HCT116 (cell line): ENCODE measurements around the gene SNTG2. TPM values are rescaled to one million over a fixed set of nuclear protein-coding genes. Genes with fewer than 3 reads are reported as not detected.

ENCODE experiments used
- ATAC-seq: fragments of 200-7000 bp; cut with Tn5 transposase; 2 replicates; pipeline ENCODE4 v1.9.1; 2020; ENCODE audit warnings: mild to moderate bottlenecking, moderate library complexity
- BruUV-seq: library from RNA; stranded (reverse); fragments of 400-500 nt; replicated peaks from 2 replicates; lab custom pipeline; 2021; lab: Mats Ljungman, UMichigan
- CTCF ChIA-PET: fragments of 300-600 bp; sonication (Branson Sonifier 250); formaldehyde crosslinking; loops from one replicate; lab custom pipeline; 2021; ENCODE audit warnings: antibody characterized with exemption; lab: Charles Lee
- POLR2A ChIA-PET: fragments of 300-600, 350-600 bp; sonication (Branson Sonifier 250); formaldehyde crosslinking; loops from one replicate; lab custom pipeline; 2021; ENCODE audit warnings: antibody characterized with exemption; lab: Charles Lee
- RAD21 ChIA-PET, 2 experiments: fragments of 300-600 bp; sonication (Branson Sonifier 250); formaldehyde crosslinking; loops; one replicate each; lab custom pipeline; 2023; ENCODE audit warnings: low total read pairs in 2 of 2; ENCODE audit not compliant: uncharacterized antibody in 2 of 2, unreplicated experiment in 2 of 2, low non-redundant PET in 1 of 2; lab: Charles Lee
- DNase-seq: peaks from one replicate; pipeline ENCODE4 v3.0.0-alpha.2; 2010; ENCODE audit warnings: low read depth, low spot score
- H2AFZ ChIP-seq: fragments of 200-600 bp; shearing (Covaris generic), sonication (generic); 2 replicates; pipeline ENCODE4 v1.6.1; 2017; ENCODE audit warnings: low read depth, mixed run types, mixed read lengths, antibody characterized with exemption, low read length; ENCODE audit not compliant: poor library complexity, severe bottlenecking
- H3K27ac ChIP-seq: 2 replicates; pipeline ENCODE4 v1.5.1; 2012; ENCODE audit warnings: low read depth, low read length
- H3K27me3 ChIP-seq: fragments of 200-600 bp; sonication (generic); 2 replicates; pipeline ENCODE4 v1.6.1; 2016; ENCODE audit warnings: mixed run types, low read length, mixed read lengths; ENCODE audit not compliant: insufficient read depth
- H3K36me3 ChIP-seq, 2 experiments: fragments of 200-500 bp in 1 of 2; fragments of 200-600 bp in 1 of 2; sonication (Bioruptor generic) in 1 of 2; sonication (generic) in 1 of 2; 2 replicates each; pipeline versions ENCODE4 v1.5.1 to v1.6.1; 2014 to 2016; ENCODE audit warnings: low read length in 2 of 2, inconsistent platforms in 1 of 2, mixed read lengths in 1 of 2, mixed run types in 1 of 2; ENCODE audit not compliant: insufficient read depth in 2 of 2, control insufficient read depth in 1 of 2
- H3K4me1 ChIP-seq, 2 experiments: fragments of 200-600 bp in 1 of 2; sonication (generic) in 1 of 2; 2 replicates each; pipeline versions ENCODE4 v1.5.1 to v1.6.1; 2012 to 2017; ENCODE audit warnings: low read length in 2 of 2, inconsistent platforms in 1 of 2, mild to moderate bottlenecking in 1 of 2, mixed read lengths in 1 of 2, mixed run types in 1 of 2, moderate library complexity in 1 of 2; ENCODE audit not compliant: insufficient read depth in 2 of 2, control insufficient read depth in 1 of 2
- H3K4me2 ChIP-seq: fragments of 200-600 bp; sonication (generic); 2 replicates; pipeline ENCODE4 v1.6.1; 2017; ENCODE audit warnings: mixed run types, low read length, mixed read lengths
- H3K4me3 ChIP-seq, 2 experiments: fragments of 200-600 bp in 1 of 2; sonication (generic) in 1 of 2; replicated peaks in 1 of 2; 2 replicates each; pipeline ENCODE4 v1.5.1; 2011 to 2016; ENCODE audit warnings: low read length in 2 of 2, control low read depth in 1 of 2, low read depth in 1 of 2, mild to moderate bottlenecking in 1 of 2, mixed read lengths in 1 of 2, mixed run types in 1 of 2
- H3K79me2 ChIP-seq: fragments of 200-600 bp; sonication (generic); 2 replicates; pipeline ENCODE4 v1.6.1; 2017; ENCODE audit warnings: mild to moderate bottlenecking, mixed run types, low read length, moderate library complexity, mixed read lengths; ENCODE audit not compliant: insufficient read depth
- H3K9ac ChIP-seq: fragments of 200-600 bp; sonication (generic); 2 replicates; pipeline ENCODE4 v1.6.1; 2016; ENCODE audit warnings: low read length, mixed read lengths
- H3K9me2 ChIP-seq: fragments of 200-600 bp; sonication (generic), shearing (Covaris generic); 2 replicates; pipeline ENCODE4 v1.6.1; 2017; ENCODE audit warnings: mixed run types, mild to moderate bottlenecking, moderate library complexity; ENCODE audit not compliant: insufficient read depth
- H3K9me3 ChIP-seq, 2 experiments: fragments of 200-500 bp in 1 of 2; fragments of 200-600 bp in 1 of 2; sonication (Bioruptor generic) in 1 of 2; sonication (generic) in 1 of 2; 2 replicates each; pipeline ENCODE4 v1.6.1; 2014 to 2017; ENCODE audit warnings: low read length in 2 of 2, mixed read lengths in 2 of 2, inconsistent platforms in 1 of 2, low read depth in 1 of 2, mild to moderate bottlenecking in 1 of 2, mixed run types in 1 of 2, moderate library complexity in 1 of 2; ENCODE audit not compliant: control insufficient read depth in 1 of 2, insufficient read depth in 1 of 2
- H4K20me1 ChIP-seq: fragments of 200-600 bp; sonication (generic), shearing (Covaris generic); 2 replicates; pipeline ENCODE4 v1.6.1; 2017; ENCODE audit warnings: mixed run types, mild to moderate bottlenecking, moderate library complexity; ENCODE audit not compliant: insufficient read depth
- CEBPB ChIP-seq: IDR thresholded peaks from 2 replicates; pipeline ENCODE4 v1.6.1; 2012; ENCODE audit warnings: low read depth
- EGR1 ChIP-seq: IDR thresholded peaks from 2 replicates; pipeline ENCODE4 v1.6.1; 2012; ENCODE audit warnings: low read depth
- ELF1 ChIP-seq: IDR thresholded peaks from 2 replicates; pipeline ENCODE4 v1.6.1; 2012; ENCODE audit warnings: low read depth, borderline replicate concordance
- EZH2phosphoT487 ChIP-seq: fragments of 200-600 bp; IDR thresholded peaks from 2 replicates; pipeline ENCODE4 v1.6.1; 2018; ENCODE audit warnings: antibody characterized with exemption, borderline replicate concordance
- FOSL1 ChIP-seq: IDR thresholded peaks from 2 replicates; pipeline ENCODE4 v1.6.1; 2012; ENCODE audit warnings: low read depth
- JUND ChIP-seq: IDR thresholded peaks from 2 replicates; pipeline ENCODE4 v1.6.1; 2012
- POLR2A ChIP-seq: IDR thresholded peaks from 2 replicates; pipeline ENCODE4 v1.7.0; 2011; ENCODE audit warnings: borderline replicate concordance; ENCODE audit not compliant: insufficient read depth, insufficient read length; ENCODE audit errors: extremely low read depth
- POLR2AphosphoS5 ChIP-seq: IDR thresholded peaks from 2 replicates; pipeline ENCODE4 v1.6.1; 2011; ENCODE audit warnings: mild to moderate bottlenecking, low read depth, low read length, moderate library complexity
- RAD21 ChIP-seq: IDR thresholded peaks from 2 replicates; pipeline ENCODE4 v1.6.1; 2012; ENCODE audit warnings: low read depth, mild to moderate bottlenecking
- SIN3A ChIP-seq: IDR thresholded peaks from 2 replicates; pipeline ENCODE4 v1.6.1; 2012; ENCODE audit warnings: low read depth
- SP1 ChIP-seq: IDR thresholded peaks from 2 replicates; pipeline ENCODE4 v1.6.1; 2012; ENCODE audit warnings: low read depth
- SRF ChIP-seq: IDR thresholded peaks from 2 replicates; pipeline ENCODE4 v1.6.1; 2012; ENCODE audit warnings: low read depth
- YY1 ChIP-seq: IDR thresholded peaks from 2 replicates; pipeline ENCODE4 v1.6.1; 2011; ENCODE audit warnings: low read length, low read depth, moderate library complexity, mild to moderate bottlenecking; ENCODE audit not compliant: insufficient replicate concordance; ENCODE audit errors: extremely low read depth
- ZFX ChIP-seq: fragments of 450-650 bp; IDR thresholded peaks from 2 replicates; pipeline ENCODE4 v1.6.1; 2017
- ZNF274 ChIP-seq: fragments of 200-500 bp; sonication (Bioruptor generic); IDR thresholded peaks from 2 replicates; pipeline ENCODE4 v1.6.1; 2014; ENCODE audit warnings: mild to moderate bottlenecking, low read depth, low read length, inconsistent platforms
- intact Hi-C: fragments of 100-400 bp; cut with micrococcal nuclease; formaldehyde crosslinking; loops from 2 replicates; pipeline ENCODE4 v1.10.0; 2022
- total RNA-seq: library from RNA; stranded (reverse); gene quantifications from one replicate; pipeline ENCODE4 v1.2.1, GENCODE V29; 2021; ENCODE audit not compliant: unreplicated experiment
- TF ChIP-seq, protein P1 (sequence below): IDR thresholded peaks from 2 replicates; pipeline ENCODE4 v1.6.1; 2012
- TF ChIP-seq, protein P2 (sequence below): IDR thresholded peaks from 2 replicates; pipeline ENCODE4 v1.6.1; 2011; ENCODE audit warnings: mild to moderate bottlenecking, low read length, moderate library complexity; ENCODE audit not compliant: insufficient replicate concordance; ENCODE audit errors: extremely low read depth
- TF ChIP-seq, protein P3 (sequence below), 3 experiments: fragments of 200-600 bp in 1 of 3; sonication (generic) in 1 of 3; IDR thresholded peaks in 2 of 3; conservative IDR thresholded peaks in 1 of 3; 2 replicates each; pipeline ENCODE4 v1.5.1; 2012 to 2017; ENCODE audit warnings: low read depth in 2 of 3, low read length in 2 of 3, antibody characterized with exemption in 1 of 3, borderline replicate concordance in 1 of 3, control low read depth in 1 of 3, mild to moderate bottlenecking in 1 of 3, mixed read lengths in 1 of 3, mixed run types in 1 of 3, moderate library complexity in 1 of 3; ENCODE audit not compliant: insufficient read depth in 1 of 3

SNTG2 gene
- total RNA-seq, 1 experiment from 2014 or later, result not detected

DNA sequence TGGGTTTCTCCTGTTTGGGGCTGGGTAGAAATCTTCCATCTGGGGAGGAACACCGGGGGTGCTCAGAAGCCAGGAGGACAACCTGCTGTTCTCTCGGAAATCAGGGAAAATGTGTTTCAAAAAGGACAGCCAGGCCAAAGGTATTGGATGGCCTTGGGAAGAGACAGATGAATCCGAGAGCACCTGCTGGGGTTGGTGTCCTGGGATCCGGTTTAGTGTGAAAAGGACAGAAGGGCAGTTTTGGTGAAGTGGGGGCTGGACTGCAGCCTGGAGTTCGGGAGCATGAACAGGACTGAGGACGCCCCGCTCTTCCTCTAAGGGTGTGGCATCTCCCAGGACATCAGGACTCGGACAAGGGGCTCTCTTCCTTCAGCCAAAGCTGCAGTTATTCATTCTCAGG, 24.9 kb upstream of the SNTG2 start:
- peaks cover 25% of the 10 kb centered on the region for H3K27me3 ChIP-seq

DNA sequence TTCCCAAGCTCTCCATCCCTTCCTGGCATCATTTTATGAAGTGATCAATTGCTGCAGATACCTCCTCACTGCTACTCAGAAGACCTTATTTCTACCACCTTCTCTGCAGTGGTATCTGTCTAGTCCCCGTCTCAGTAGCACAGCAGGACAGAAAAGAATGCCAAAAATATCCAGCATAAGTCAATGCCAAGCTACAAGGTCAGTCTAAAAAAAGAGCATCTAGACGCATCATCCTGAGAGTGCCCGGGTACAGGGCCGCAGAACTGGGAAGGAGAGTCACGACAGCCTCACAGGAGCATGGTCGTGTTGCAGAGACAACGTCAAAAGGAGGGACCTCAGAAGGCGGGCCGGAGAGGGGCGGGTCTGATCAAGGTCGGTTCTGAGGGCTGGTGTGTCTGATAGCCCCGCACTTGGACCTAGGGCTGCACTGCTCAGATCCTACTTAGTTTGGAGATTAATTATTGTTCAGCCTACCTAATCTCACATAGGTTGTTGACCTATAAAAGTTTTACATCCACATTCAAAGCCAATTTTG, 24.3 kb upstream of the SNTG2 start:
- intact Hi-C loops, result no loop called here
- H3K9ac ChIP-seq, result no peak overlapping the region
- H3K9me3 ChIP-seq, result no peaks in the 10 kb centered on the region
- H3K79me2 ChIP-seq, result no peaks in the 10 kb centered on the region
- no peak overlapping the region for H2AFZ ChIP-seq
- ChIA-PET CTCF (no interaction called here), RAD21 (no interaction called here), POLR2A (no interaction called here)
- ATAC-seq, result no peak
- no peaks in the 10 kb centered on the region for H3K36me3 ChIP-seq
- BruUV-seq, result no TSS peak
- no peaks in the 10 kb centered on the region for H3K9me2 ChIP-seq
- H3K4me3 ChIP-seq, result no peak overlapping the region
- no peaks in the 10 kb centered on the region for H4K20me1 ChIP-seq
- H3K27ac ChIP-seq, result no peak overlapping the region
- peaks cover 25% of the 10 kb centered on the region for H3K27me3 ChIP-seq
- no peak overlapping the region for H3K4me2 ChIP-seq
- no peaks in the 10 kb centered on the region for H3K4me1 ChIP-seq
- DNase-seq, result no peak
- no peak for TF ChIP-seq SIN3A
- TF ChIP-seq, protein P1, sequence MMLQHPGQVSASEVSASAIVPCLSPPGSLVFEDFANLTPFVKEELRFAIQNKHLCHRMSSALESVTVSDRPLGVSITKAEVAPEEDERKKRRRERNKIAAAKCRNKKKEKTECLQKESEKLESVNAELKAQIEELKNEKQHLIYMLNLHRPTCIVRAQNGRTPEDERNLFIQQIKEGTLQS, result no peak
- no peak for TF ChIP-seq POLR2A
- no peak for TF ChIP-seq ZNF274
- TF ChIP-seq ELF1, result no peak
- no peak for TF ChIP-seq POLR2AphosphoS5
- TF ChIP-seq SRF, result no peak
- TF ChIP-seq CEBPB, result no peak
- TF ChIP-seq SP1, result no peak
- no peak for TF ChIP-seq EZH2phosphoT487
- no peak for TF ChIP-seq ZFX
- TF ChIP-seq, protein P2, sequence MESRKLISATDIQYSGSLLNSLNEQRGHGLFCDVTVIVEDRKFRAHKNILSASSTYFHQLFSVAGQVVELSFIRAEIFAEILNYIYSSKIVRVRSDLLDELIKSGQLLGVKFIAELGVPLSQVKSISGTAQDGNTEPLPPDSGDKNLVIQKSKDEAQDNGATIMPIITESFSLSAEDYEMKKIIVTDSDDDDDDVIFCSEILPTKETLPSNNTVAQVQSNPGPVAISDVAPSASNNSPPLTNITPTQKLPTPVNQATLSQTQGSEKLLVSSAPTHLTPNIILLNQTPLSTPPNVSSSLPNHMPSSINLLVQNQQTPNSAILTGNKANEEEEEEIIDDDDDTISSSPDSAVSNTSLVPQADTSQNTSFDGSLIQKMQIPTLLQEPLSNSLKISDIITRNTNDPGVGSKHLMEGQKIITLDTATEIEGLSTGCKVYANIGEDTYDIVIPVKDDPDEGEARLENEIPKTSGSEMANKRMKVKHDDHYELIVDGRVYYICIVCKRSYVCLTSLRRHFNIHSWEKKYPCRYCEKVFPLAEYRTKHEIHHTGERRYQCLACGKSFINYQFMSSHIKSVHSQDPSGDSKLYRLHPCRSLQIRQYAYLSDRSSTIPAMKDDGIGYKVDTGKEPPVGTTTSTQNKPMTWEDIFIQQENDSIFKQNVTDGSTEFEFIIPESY, result no peak
- TF ChIP-seq YY1, result no peak
- no peak for TF ChIP-seq FOSL1

More for the DNA sequence above, 24.9 kb upstream of the SNTG2 start:
- no peaks in the 10 kb centered on the region for H3K36me3 ChIP-seq
- intact Hi-C loops, result no loop called here
- DNase-seq (no peak), ATAC-seq (no peak)
- POLR2A ChIA-PET, result no interaction called here
- RAD21 ChIA-PET, result no interaction called here
- no peaks in the 10 kb centered on the region for H3K79me2 ChIP-seq
- no peaks in the 10 kb centered on the region for H3K4me1 ChIP-seq
- H2AFZ ChIP-seq, result no peak overlapping the region
- TF ChIP-seq JUND (no peak), RAD21 (no peak), FOSL1 (no peak), EGR1 (no peak), ZNF274 (no peak)
- TF ChIP-seq, protein P3, sequence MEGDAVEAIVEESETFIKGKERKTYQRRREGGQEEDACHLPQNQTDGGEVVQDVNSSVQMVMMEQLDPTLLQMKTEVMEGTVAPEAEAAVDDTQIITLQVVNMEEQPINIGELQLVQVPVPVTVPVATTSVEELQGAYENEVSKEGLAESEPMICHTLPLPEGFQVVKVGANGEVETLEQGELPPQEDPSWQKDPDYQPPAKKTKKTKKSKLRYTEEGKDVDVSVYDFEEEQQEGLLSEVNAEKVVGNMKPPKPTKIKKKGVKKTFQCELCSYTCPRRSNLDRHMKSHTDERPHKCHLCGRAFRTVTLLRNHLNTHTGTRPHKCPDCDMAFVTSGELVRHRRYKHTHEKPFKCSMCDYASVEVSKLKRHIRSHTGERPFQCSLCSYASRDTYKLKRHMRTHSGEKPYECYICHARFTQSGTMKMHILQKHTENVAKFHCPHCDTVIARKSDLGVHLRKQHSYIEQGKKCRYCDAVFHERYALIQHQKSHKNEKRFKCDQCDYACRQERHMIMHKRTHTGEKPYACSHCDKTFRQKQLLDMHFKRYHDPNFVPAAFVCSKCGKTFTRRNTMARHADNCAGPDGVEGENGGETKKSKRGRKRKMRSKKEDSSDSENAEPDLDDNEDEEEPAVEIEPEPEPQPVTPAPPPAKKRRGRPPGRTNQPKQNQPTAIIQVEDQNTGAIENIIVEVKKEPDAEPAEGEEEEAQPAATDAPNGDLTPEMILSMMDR (IDR thresholded peaks at IDR 0.05 in 2 of 3, conservative IDR thresholded peaks at IDR 0.05 in 1 of 3; ENCODE audit: borderline replicate concordance in 1 of 3, insufficient read depth in 1 of 3, low read depth in 2 of 3, low read length in 2 of 3), result no peak
- H4K20me1 ChIP-seq, result no peaks in the 10 kb centered on the region
- no peaks in the 10 kb centered on the region for H3K9me2 ChIP-seq
- no peak overlapping the region for H3K9ac ChIP-seq
- H3K27ac ChIP-seq, result no peak overlapping the region
- BruUV-seq, result no TSS peak
- no peaks in the 10 kb centered on the region for H3K9me3 ChIP-seq
- no peak overlapping the region for H3K4me2 ChIP-seq
- CTCF ChIA-PET, result no interaction called here
- H3K4me3 ChIP-seq, result no peak overlapping the region
